ENCODE data around the gene NCKAP5.

The NCKAP5 gene

GRCh38 chr2:132678483-132678882 is 889.8 kb downstream of the NCKAP5 start:
- FAIRE-seq: no peak

- FAIRE-seq: no peak
Observed at GRCh38 chr2:132677661-132678060, 890.6 kb downstream of the NCKAP5 start.

- FAIRE-seq: peak; percentile 75
Observed at GRCh38 chr2:132676999-132677398, 891.3 kb downstream of the NCKAP5 start.

- FAIRE-seq: no peak
Observed at GRCh38 chr2:132671151-132671835, 897.0 kb downstream of the NCKAP5 start.

GRCh38 chr2:132670496-132671150 is 897.6 kb downstream of the NCKAP5 start:
- FAIRE-seq: no peak

GRCh38 chr2:132669908-132670495 is 898.3 kb downstream of the NCKAP5 start, which contains the start of gene LYPD1:
Gene LYPD1 (minus strand): TSS chr2:132670205. CDS start chr2:132669932, 273 bp downstream.
- FAIRE-seq: no peak

- no peak for FAIRE-seq
Observed at GRCh38 chr2:132668987-132669907, 899.0 kb downstream of the NCKAP5 start.

- FAIRE-seq: no peak
Observed at GRCh38 chr2:132668189-132668823, 900.0 kb downstream of the NCKAP5 start.

- FAIRE-seq: no peak
Observed at GRCh38 chr2:132667706-132668105, 900.6 kb downstream of the NCKAP5 start.

- FAIRE-seq: no peak
Observed at GRCh38 chr2:132665401-132666140, 902.7 kb downstream of the NCKAP5 start.

- no peak for FAIRE-seq
Observed at GRCh38 chr2:132664096-132664495, 904.2 kb downstream of the NCKAP5 start.

- no peak for FAIRE-seq
Observed at GRCh38 chr2:132662732-132663131, 905.5 kb downstream of the NCKAP5 start.

GRCh38 chr2:132659331-132659730 is 908.9 kb downstream of the NCKAP5 start:
- FAIRE-seq: no peak

GRCh38 chr2:132656266-132656975 is 911.8 kb downstream of the NCKAP5 start:
- no peak for FAIRE-seq

- no peak for FAIRE-seq
Observed at GRCh38 chr2:132654968-132655367, 913.3 kb downstream of the NCKAP5 start.

- no peak for FAIRE-seq
Observed at GRCh38 chr2:132654335-132654734, 913.9 kb downstream of the NCKAP5 start.

GRCh38 chr2:132652474-132652873 is 915.8 kb downstream of the NCKAP5 start:
- FAIRE-seq: no peak

GRCh38 chr2:132651115-132652045 is 916.9 kb downstream of the NCKAP5 start:
- FAIRE-seq: no peak

- FAIRE-seq: no peak
Observed at GRCh38 chr2:132646540-132647108, 921.6 kb downstream of the NCKAP5 start.
